SJSA1 (cell line): ENCODE results near the gene CSMD2. TPM values are rescaled to one million over a fixed set of nuclear protein-coding genes. Genes with fewer than 3 reads are reported as not detected.

Source experiments
- DNase-seq, 2 experiments: peaks; one replicate each; pipeline ENCODE4 v3.0.0-alpha.2; 2015 to 2020; ENCODE audit warnings: low spot score in 2 of 2, low read depth in 1 of 2
- H3K27ac ChIP-seq: fragments of 250-450 bp; sonication (Bioruptor Pico); 2 replicates; pipeline ENCODE4 v1.5.1; 2020; ENCODE audit warnings: mild to moderate bottlenecking, moderate library complexity
- H3K27me3 ChIP-seq: fragments of 250-450 bp; sonication (Bioruptor Pico); replicated peaks from 2 replicates; pipeline ENCODE4 v1.5.1; 2020; ENCODE audit warnings: mild to moderate bottlenecking, moderate library complexity
- H3K36me3 ChIP-seq: fragments of 250-450 bp; sonication (Bioruptor Pico); 2 replicates; pipeline ENCODE4 v1.5.1; 2020; ENCODE audit warnings: mild to moderate bottlenecking
- H3K4me1 ChIP-seq: fragments of 250-450 bp; sonication (Bioruptor Pico); replicated peaks from 2 replicates; pipeline ENCODE4 v1.6.1; 2021; ENCODE audit warnings: mild to moderate bottlenecking
- H3K4me3 ChIP-seq: fragments of 250-450 bp; sonication (Bioruptor Pico); 2 replicates; pipeline ENCODE4 v1.5.1; 2020; ENCODE audit warnings: mild to moderate bottlenecking
- H3K9me3 ChIP-seq: fragments of 250-450 bp; sonication (Bioruptor Pico); replicated peaks from 2 replicates; pipeline ENCODE4 v1.5.1; 2020; ENCODE audit warnings: mild to moderate bottlenecking
- total RNA-seq: library from RNA; depleted of rRNA; stranded (reverse); fragments of >200 nt; shearing (Covaris generic); gene quantifications from 2 replicates; pipeline ENCODE4 v1.2.3, GENCODE V29; 2014

CSMD2 gene
- total RNA-seq, 1 experiment from 2014 or later = 0.87 TPM

- Histone ChIP-seq H3K27me3 (no peaks in the 10 kb centered on the region; the same call in none of the 2 replicates), H3K27ac (no peak overlapping the region), H3K4me1 (no peaks in the 10 kb centered on the region), H3K4me3 (no peak overlapping the region), H3K9me3 (no peaks in the 10 kb centered on the region), H3K36me3 (no peaks in the 10 kb centered on the region)
- no peak for DNase-seq
These were observed 548.2 kb downstream of the CSMD2 start for GRCh38 chr1:33616780-33617179.

- Histone ChIP-seq H3K4me1 (no peaks in the 10 kb centered on the region), H3K9me3 (no peaks in the 10 kb centered on the region), H3K36me3 (no peaks in the 10 kb centered on the region), H3K27me3 (no peaks in the 10 kb centered on the region; the same call in none of the 2 replicates), H3K27ac (no peak overlapping the region), H3K4me3 (no peak overlapping the region)
- no peak for DNase-seq
These were observed 549.5 kb downstream of the CSMD2 start for GRCh38 chr1:33615546-33615945.

GRCh38 chr1:33610864-33611455 is 554.1 kb downstream of the CSMD2 start:
- Histone ChIP-seq H3K36me3 (no peaks in the 10 kb centered on the region), H3K27ac (no peak overlapping the region), H3K4me3 (no peak overlapping the region), H3K27me3 (no peaks in the 10 kb centered on the region; the same call in 1 of the 2 replicates), H3K9me3 (no peaks in the 10 kb centered on the region), H3K4me1 (no peaks in the 10 kb centered on the region)
- DNase-seq = no peak

- no peaks in the 10 kb centered on the region for H3K9me3 ChIP-seq
- H3K4me1 ChIP-seq = no peaks in the 10 kb centered on the region
- H3K27me3 ChIP-seq = no peaks in the 10 kb centered on the region; the same call in 1 of the 2 replicates
- no peak overlapping the region for H3K27ac ChIP-seq
- no peaks in the 10 kb centered on the region for H3K36me3 ChIP-seq
- no peak overlapping the region for H3K4me3 ChIP-seq
- DNase-seq = no peak
These were observed 554.6 kb downstream of the CSMD2 start for GRCh38 chr1:33610391-33610790.

GRCh38 chr1:33609739-33610138 is 555.3 kb downstream of the CSMD2 start:
- no peaks in the 10 kb centered on the region; the same call in 1 of the 2 replicates for H3K27me3 ChIP-seq
- H3K36me3 ChIP-seq = no peaks in the 10 kb centered on the region
- no peak overlapping the region for H3K27ac ChIP-seq
- no peaks in the 10 kb centered on the region for H3K9me3 ChIP-seq
- no peak overlapping the region for H3K4me3 ChIP-seq
- DNase-seq = no peak
- H3K4me1 ChIP-seq = no peaks in the 10 kb centered on the region

GRCh38 chr1:33608825-33609400 is 556.1 kb downstream of the CSMD2 start:
- no peak for DNase-seq
- H3K9me3 ChIP-seq = no peaks in the 10 kb centered on the region
- no peak overlapping the region for H3K27ac ChIP-seq
- H3K36me3 ChIP-seq = no peaks in the 10 kb centered on the region
- H3K27me3 ChIP-seq = no peaks in the 10 kb centered on the region; the same call in 1 of the 2 replicates
- no peaks in the 10 kb centered on the region for H3K4me1 ChIP-seq
- H3K4me3 ChIP-seq = no peak overlapping the region

- Histone ChIP-seq H3K27me3 (no peaks in the 10 kb centered on the region), H3K4me3 (no peak overlapping the region), H3K27ac (no peak overlapping the region), H3K36me3 (no peaks in the 10 kb centered on the region), H3K4me1 (no peaks in the 10 kb centered on the region), H3K9me3 (no peaks in the 10 kb centered on the region)
- DNase-seq = no peak
These were observed 557.5 kb downstream of the CSMD2 start for GRCh38 chr1:33607444-33608005.

- Histone ChIP-seq H3K4me1 (no peaks in the 10 kb centered on the region), H3K36me3 (no peaks in the 10 kb centered on the region), H3K27me3 (no peaks in the 10 kb centered on the region), H3K4me3 (no peak overlapping the region), H3K27ac (no peak overlapping the region), H3K9me3 (no peaks in the 10 kb centered on the region)
- no peak for DNase-seq
These were observed 558.8 kb downstream of the CSMD2 start for GRCh38 chr1:33606272-33606671.

GRCh38 chr1:33602271-33602670 is 562.8 kb downstream of the CSMD2 start:
- H3K4me1 ChIP-seq = no peaks in the 10 kb centered on the region
- no peak overlapping the region for H3K27ac ChIP-seq
- no peak overlapping the region for H3K4me3 ChIP-seq
- DNase-seq = no peak
- no peaks in the 10 kb centered on the region for H3K36me3 ChIP-seq
- no peaks in the 10 kb centered on the region for H3K9me3 ChIP-seq
- no peaks in the 10 kb centered on the region for H3K27me3 ChIP-seq

GRCh38 chr1:33601751-33602150 is 563.3 kb downstream of the CSMD2 start:
- H3K4me1 ChIP-seq = no peaks in the 10 kb centered on the region
- H3K9me3 ChIP-seq = no peaks in the 10 kb centered on the region
- no peaks in the 10 kb centered on the region for H3K36me3 ChIP-seq
- DNase-seq = no peak
- no peaks in the 10 kb centered on the region for H3K27me3 ChIP-seq
- H3K4me3 ChIP-seq = no peak overlapping the region
- no peak overlapping the region for H3K27ac ChIP-seq

- no peak overlapping the region for H3K4me3 ChIP-seq
- no peaks in the 10 kb centered on the region for H3K36me3 ChIP-seq
- no peak for DNase-seq
- H3K9me3 ChIP-seq = no peaks in the 10 kb centered on the region
- no peaks in the 10 kb centered on the region for H3K27me3 ChIP-seq
- H3K27ac ChIP-seq = no peak overlapping the region
- H3K4me1 ChIP-seq = no peaks in the 10 kb centered on the region
These were observed 565.4 kb downstream of the CSMD2 start for GRCh38 chr1:33599516-33600115.

GRCh38 chr1:33588726-33589125 is 576.3 kb downstream of the CSMD2 start:
- no peak for DNase-seq
- Histone ChIP-seq H3K4me3 (no peak overlapping the region), H3K9me3 (no peaks in the 10 kb centered on the region), H3K27ac (no peak overlapping the region), H3K4me1 (no peaks in the 10 kb centered on the region), H3K27me3 (no peaks in the 10 kb centered on the region; the same call in 1 of the 2 replicates), H3K36me3 (no peaks in the 10 kb centered on the region)

- Histone ChIP-seq H3K4me1 (no peaks in the 10 kb centered on the region), H3K27me3 (no peaks in the 10 kb centered on the region; the same call in 1 of the 2 replicates), H3K36me3 (no peaks in the 10 kb centered on the region), H3K9me3 (no peaks in the 10 kb centered on the region), H3K27ac (no peak overlapping the region), H3K4me3 (no peak overlapping the region)
- DNase-seq = no peak
These were observed 578.2 kb downstream of the CSMD2 start for GRCh38 chr1:33586795-33587194.

- Histone ChIP-seq H3K9me3 (no peaks in the 10 kb centered on the region), H3K27ac (no peak overlapping the region), H3K36me3 (no peaks in the 10 kb centered on the region), H3K4me1 (no peaks in the 10 kb centered on the region), H3K27me3 (no peaks in the 10 kb centered on the region; the same call in 1 of the 2 replicates), H3K4me3 (no peak overlapping the region)
- DNase-seq = no peak
These were observed 578.9 kb downstream of the CSMD2 start for GRCh38 chr1:33586106-33586505.
